HG02759 (cell line): Measurements from ENCODE around the gene KLHL34.

Experiments
- ATAC-seq: cut with Tn5 transposase; IDR thresholded peaks from one replicate; pipeline ENCODE4 v1.9.1; 2021; ENCODE audit warnings: mild to moderate bottlenecking, moderate library complexity; ENCODE audit not compliant: unreplicated experiment

KLHL34 gene, protein sequence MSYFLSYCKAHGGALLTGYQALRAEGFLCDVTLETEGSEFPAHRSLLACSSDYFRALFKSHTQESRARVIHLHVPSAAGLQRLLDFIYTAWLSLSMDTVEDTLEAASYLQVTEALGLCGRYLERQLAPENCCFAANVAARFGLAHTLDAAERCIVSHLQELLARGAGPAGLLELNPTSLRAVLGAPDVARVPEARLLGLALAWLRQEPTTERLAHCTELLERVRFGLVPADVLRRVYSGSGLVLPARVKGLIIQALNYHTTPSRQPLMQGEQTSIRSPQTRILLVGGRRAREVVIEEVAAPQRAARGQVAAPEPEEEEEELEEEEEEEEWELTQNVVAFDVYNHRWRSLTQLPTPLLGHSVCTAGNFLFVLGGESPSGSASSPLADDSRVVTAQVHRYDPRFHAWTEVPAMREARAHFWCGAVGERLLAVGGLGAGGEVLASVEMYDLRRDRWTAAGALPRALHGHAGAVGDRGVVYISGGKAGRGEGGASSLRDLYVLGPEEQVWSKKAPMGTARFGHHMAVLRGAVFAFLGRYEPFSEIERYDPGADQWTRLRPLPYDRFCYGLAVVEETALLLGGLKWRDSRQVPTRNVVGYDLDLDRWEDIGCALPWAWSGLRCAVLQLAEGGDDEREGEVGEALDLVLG

DNA sequence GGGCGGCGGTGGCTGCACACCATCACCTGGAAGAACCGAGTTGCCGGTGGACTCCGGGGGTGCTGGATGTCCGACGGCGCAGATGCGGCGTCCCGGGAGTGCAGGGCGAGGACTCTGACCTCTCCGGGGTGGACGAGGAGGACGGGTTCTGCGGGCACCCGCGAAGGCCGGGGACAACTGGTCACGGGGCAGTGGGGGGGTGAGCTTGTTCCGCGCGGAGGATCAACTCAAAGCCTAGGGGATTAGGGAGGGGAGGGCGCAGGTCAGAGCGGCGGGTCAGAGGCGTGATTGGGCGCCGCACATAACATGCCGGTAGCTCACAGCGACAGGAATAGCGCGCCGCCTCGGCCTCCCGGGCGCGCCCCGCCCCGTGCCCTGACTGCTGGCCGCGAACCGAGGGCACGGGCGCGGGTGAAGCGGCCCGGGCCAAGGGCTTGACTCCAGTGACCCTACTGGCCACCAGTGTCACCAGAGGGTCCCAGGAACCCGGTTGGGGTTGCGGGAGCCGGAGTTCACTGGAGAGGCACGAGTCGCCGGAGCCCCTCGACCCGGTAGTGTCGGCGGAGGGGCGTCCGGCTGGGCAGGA lies at the start of gene KLHL34:
TSS of gene KLHL34 (minus strand) at position 179 of the 586 bp plus-strand sequence. CDS start 542 bp downstream, outside the sequence.
- ATAC-seq: no peak

DNA sequence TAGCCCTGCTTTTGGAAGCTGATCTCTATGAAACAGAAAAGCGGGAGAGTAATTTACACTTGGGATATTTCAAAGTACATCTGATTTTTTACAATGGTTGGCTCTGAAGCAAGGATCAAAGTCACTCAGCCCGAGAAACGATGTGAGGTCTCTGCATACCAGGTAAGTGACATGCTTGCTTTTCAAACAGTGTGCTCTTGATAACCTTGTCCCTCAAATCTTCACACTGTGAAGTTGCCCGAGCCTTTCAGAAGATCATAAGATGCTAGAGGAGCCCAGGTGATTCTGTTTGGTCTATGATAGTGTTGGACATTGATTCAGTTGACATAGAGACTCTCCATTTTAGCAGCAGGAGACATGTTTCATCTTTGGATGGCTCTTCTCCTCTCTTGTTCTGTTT lies 47.1 kb upstream of the KLHL34 start:
- ATAC-seq: no peak

DNA sequence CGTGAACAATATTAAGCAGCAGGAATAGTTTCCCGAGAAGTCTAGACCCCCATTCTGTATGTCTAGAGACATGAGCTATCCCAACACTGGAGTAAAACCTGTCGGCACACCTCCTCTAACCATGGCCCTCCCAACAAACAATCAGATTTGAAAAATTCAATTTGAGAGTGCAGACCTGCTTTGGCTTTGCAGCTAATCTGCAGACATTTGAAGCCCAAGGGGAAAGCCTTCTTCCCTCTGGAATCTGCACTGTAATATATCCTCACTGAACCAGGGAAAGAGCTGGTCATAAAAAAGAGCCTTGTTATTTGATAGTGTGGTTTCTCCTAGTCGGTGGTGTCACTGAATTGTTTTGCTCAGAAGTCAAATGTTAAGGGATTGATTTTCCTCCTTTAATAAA lies 44.6 kb upstream of the KLHL34 start:
- ATAC-seq: no peak

DNA sequence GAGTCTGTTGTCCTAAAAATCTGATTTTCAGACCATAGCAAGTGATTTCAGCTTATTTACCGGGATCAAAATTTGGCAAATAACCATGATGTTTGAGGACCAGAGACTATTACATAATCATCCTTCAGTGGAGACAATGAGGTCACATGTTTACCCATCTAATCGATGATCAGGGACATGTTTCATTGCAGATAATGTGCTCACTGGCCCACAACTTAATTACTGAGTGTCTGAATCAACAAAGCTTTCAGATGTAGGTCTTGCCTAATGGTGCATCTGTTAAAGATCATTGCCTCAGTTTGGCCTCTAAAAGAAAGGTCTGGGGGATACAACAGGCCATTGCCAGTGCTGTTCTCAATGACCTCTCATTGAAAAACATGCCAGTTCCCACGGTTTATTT lies 42.8 kb upstream of the KLHL34 start:
- ATAC-seq: no peak

DNA sequence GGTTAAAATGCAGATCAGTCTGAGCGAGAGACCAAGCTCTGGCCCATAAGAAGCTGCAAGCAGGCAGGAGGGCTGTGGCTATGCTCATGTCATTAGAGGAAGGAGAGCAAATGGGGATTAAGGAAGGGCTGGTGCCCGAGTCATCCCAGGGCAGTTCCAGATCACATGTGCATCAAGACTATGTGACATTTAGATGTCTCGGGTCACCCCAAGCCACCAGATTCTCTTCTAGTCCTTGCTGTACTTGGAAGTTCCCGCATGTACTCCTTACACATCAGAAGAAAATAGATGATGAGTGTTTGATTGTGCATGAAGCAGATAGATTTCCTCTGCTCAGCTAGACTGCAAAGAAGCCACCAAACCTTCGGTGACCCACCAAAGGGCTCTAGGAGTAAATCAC lies 42.1 kb upstream of the KLHL34 start:
- ATAC-seq: no peak

DNA sequence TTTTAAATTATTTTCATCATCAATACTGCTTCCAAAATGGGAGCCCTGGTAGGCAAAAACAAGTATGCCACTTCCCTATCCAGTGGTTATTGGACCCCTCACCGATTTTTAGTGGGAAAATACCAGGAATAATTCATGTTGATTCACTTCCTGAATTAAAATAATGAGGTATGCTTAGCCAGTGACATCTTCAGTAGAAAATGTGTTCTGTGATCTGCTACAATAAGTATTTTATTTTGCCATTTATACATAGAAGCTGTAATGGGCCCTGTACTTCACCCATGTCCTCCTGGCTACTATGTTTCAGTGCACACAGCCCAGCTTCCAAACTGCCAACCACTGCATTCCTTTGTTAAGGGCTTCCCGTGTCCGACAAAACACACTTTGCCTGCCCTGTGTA lies 41.0 kb upstream of the KLHL34 start:
- ATAC-seq: no peak

DNA sequence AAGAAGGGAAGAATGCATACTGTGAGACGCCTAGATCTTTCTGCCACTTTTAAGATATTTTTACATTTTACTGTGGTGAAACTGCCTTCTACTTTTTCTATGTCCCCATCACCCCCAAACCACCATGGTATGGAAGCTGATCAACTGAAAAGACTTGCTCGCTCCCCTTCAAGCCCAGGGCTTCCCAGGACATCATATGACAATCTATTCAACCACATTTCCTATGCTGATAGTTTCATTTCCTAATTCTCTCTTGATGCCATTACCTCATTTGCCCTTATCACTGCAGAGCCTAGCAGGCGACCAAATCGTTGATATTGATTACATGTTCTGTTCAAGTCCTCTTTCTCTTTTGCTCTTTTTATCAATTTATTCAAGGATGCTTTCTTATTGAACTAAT lies 40.1 kb upstream of the KLHL34 start:
- ATAC-seq: no peak

DNA sequence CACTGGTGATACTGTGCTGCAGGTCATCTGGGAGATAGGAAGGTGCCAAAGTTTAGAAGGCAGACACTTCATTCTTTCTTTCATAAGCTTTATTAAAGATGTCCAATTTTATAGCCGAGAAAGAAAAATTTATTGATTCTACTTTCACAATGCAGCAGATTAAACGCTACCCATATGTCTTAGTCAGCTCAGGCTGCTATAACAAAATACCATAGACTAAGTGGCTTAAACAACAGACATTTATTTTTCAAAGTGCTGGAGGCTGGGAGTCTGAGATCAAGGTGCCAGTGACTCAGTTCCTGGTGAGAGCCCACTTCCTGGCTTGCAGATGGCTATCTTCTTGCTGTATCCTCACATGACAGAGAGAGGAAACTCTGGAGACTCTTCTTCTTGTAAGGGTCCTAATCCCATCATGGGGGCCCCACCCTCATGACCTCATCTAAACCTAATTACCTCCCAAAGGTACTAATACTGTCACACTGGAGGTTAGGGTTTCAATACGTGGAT lies 33.4 kb upstream of the KLHL34 start:
- no peak for ATAC-seq

DNA sequence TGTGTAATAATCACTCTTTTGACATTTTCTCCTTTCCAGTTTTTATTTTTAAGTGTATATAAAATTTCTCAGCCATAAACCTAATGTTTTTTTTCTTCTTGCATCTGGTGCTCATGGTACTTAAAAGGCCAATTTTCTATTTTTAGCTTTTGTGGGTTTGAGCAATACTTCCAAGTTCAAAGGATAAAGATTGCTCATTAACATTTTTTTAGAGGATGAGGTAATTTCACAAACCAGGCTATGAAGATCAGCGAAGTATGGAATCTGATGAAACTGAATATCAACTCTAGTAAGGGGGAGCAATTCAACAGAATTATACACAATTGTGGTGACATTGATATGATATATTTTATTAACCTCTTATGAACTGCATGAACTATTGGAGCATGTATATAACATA lies 25.8 kb upstream of the KLHL34 start:
- ATAC-seq: no peak

DNA sequence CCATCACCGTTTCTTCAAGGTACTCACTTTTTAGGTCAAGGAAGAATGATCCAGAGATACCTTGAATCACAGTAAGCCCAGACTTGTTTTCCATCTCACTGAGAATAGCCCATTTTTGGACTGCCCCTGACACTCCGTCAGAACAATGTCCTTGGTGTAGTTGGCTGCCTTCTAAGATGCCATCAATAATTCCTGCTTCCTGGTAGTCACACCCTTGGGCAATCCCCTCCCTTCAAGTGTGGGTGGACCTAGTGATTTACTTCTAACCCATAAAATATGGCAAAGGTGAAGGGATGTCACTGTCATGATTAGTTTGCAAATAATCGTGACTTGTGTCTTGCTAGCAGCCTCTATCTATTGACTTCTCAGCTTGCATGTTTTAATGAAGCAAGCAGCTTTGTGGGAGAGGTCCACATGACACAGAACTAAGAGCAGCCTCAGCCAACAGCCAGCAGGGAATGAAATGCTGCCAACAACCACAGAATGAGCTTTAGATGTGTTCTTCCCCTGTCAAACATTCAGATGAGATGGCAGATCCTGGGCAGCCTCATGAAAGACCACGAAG lies 20.0 kb upstream of the KLHL34 start:
- ATAC-seq: no peak

DNA sequence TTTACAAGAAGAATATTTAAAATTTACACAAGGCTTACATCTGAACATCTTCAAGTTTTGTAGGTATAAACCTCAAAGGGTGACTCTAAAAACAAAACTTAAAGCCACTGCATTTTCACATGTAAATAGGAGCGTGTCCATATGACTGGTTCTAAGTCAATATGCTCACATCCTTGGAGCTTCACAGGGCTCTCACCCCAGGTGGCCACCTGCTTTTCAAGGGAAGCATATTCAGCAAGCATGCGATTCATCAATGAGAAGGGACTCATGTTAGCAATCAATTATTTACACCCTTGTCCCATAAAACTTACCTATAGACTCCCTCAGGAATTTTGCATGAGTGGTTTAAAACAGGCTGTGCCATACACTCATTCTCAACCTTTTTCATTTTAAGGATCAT lies 17.8 kb upstream of the KLHL34 start:
- no peak for ATAC-seq

DNA sequence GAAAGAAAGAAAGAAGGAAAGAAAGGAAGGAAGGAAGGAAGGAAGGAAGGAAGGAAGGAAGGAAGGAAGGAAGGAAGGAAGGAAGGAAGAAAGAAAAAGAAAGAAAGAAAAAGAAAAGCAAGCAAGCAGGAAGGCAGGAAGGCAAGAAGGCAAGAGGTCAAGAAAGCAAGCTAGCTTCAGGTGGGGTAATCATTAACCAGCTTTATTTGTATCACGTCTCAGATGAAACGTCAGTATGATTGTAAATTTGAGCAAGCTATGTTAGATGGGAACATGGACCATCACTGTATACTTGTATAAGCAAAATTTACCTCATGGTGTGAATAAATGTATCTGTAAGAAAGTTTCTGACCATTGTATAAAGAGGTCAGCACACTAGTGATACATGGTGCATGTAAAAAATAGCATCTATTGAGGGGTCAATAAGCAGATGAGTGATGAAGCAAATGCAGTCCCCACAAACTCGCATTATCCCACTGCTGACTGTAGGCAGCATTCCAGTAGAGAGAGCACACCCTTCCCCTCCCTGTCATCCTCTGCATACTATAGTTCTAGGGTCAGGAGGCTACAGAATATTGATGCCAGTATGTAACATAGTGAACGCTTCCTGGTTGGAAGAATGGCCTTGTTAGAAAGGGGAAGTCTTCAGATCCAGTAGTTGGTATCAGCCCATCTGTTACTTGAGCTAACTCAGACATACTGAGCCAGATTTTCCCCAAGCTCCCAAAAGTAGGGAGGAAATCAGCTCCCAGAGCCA lies 16.5 kb upstream of the KLHL34 start:
- ATAC-seq: no peak

DNA sequence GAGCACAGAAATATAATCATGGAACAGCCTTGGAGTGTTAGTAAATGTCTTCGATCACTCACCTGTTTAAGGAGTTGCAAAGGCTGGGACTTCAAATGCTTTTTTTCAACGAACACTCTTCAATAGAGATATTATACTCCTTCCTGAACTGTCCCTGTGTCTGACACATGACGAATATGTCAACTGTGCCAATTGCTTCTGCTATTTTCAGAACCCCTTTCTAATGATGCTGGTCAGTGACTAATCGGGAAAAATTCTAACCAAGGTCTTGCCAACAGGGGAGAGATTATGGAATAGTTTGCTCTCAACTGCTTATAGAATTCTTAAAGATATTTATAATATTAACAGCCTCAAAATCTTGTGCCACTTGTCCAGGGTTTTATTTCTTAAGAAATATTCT lies 8.5 kb upstream of the KLHL34 start:
- ATAC-seq: no peak

DNA sequence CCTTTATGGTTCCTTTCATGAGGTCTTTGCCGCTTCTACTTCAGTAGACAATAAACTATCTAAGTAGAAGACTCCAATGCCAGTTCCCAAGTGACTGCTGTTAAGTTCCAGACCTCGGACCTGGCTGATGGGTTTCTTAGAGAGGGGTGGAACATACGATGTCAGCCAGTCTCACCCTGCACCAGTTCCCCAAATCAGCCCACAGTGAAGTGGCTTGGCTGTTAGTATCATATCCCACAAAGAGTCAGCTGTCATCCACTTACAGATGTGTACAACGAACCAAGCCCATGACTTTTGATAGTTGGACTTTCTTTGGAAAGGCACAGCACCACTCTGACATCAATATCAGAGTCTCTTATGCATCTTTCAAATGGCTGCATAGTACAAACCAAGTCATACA lies 8.1 kb upstream of the KLHL34 start:
- ATAC-seq: no peak

DNA sequence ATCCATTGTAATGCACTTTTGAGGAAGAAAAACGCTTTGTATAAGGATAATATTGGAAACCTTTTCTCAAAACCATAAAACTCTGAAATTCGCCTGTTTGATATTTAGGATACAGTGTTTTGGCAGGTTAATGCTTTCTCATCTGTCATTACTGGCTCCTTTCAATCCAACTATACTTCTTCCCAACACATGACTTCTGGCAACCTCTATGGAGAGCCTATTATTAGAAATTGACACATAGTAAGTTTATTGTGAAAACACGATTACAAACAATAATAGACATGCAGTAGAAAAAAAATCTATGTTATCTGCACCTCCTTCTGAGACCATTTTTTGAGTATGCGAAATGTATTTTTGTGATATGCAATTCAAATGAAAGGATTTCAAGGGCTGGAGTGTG lies 4.6 kb upstream of the KLHL34 start:
- ATAC-seq: no peak

DNA sequence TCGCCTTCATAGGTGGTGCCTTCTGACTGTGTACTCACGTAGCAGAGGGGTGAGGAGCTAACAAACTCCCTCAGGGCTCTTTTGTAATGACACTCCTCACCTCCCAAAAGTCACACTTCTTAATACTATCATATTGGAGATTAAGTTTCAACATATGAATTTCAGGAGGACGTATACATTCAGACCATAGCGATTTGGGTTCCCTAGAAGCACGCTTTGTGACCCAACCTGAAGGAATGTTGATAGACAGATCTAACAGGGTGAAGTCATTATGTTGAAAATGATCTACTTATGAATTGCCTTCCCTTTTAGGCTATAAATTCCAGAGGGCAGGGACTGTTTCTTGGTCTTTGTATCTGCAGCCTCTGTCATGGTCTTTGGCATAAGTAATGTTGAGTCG lies 3.2 kb upstream of the KLHL34 start:
- no peak for ATAC-seq

DNA sequence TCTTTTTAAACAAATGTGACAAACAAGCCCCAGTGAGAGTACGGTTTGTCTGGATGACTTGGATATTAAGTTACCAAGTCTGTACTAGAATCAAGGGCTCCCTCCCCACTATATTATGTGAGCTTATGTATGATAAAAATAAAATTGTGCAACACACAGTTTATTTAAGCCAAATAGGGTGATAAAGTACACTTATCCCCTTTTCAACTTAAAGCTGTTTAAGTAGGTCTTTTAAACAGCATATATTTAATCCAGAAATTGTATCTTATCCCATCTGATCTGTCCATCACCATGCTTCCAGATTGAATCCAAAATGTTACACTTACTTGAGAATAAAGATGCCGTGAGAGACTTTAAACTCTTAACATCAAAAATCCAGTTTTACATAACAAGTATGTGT lies 2.0 kb upstream of the KLHL34 start:
- no peak for ATAC-seq

DNA sequence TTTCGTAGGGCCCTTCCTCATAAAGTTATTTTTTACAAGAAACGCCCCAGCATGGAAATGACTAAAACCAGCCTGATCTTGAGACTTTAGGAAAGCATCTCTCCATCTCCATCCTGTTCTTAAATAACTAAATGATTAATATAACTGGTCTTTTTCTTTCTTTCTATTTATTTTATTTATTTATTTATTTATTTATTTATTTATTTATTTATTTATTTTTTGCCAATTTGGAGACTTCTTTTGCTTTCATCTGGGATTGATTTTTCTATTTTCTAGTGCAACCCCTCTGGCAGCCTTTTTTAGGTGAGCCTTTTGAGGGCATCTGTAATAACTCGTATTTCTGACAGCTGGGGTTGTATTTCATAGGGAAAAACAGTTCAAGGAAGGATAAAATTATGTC lies 1.2 kb upstream of the KLHL34 start:
- no peak for ATAC-seq

DNA sequence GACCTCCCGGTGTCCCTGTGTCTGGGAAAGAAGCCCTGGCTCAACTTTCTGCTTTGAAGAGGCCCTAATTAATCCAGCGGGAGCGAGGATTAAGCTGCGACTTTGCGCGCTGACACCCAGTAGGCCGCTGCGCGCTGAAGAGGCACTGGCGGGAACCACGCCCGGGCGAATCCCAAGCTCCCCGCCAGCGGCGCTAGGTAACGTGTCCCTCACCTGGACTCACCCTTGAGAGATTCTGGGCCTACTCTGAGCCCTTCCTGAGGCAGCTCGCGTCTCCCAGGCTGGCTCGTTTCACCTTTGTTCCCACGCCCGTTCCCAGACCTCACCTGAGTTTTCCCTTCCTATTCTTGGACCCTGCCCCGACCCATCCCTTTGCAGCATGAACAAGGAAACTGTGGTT lies 616 bp upstream of the KLHL34 start:
- no peak for ATAC-seq

DNA sequence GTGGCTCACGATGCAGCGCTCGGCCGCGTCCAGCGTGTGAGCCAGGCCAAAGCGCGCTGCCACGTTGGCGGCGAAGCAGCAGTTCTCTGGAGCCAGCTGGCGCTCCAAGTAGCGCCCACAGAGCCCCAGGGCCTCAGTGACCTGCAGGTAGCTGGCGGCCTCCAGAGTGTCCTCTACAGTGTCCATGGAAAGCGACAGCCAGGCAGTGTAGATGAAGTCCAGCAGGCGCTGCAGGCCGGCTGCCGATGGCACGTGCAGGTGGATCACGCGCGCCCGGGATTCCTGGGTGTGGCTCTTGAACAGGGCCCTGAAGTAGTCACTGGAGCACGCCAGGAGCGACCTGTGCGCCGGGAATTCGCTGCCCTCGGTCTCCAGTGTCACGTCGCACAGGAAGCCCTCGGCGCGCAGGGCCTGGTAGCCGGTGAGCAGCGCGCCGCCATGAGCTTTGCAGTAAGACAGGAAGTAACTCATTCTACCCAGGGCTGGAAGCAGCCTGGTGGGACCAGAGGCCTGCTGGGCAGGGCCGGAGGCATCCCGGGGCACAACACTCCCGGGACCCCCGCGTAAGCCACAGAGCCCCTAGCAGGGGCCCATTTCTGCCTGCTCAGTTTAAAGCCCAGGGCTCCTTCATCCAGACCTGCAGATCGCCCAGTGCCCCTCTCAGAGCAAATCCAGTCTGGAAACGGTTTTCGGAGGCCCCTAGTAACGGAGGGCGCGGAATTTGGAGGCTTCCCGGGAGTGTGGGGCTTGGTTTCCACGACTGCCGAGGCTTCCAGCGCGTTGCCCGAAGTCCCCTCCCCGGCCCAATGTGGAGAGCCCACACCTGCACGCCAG lies 595 bp downstream of the KLHL34 start:
- ATAC-seq: no peak
